Endothelial cell of umbilical vein (primary cell): ENCODE data around the gene PTPRD. TPM values are rescaled to one million over a fixed set of nuclear protein-coding genes. Genes with fewer than 3 reads are reported as not detected.

ENCODE experiments used
- BruUV-seq: library from RNA; stranded (reverse); fragments of 400-500 nt; replicated peaks from 2 replicates; lab custom pipeline; 2021; lab: Mats Ljungman, UMichigan
- CTCF ChIA-PET: fragments of 300-600, 350-600 bp; sonication (Branson Sonifier 250); formaldehyde crosslinking; loops from one replicate; lab custom pipeline; 2021; ENCODE audit warnings: antibody characterized with exemption, inconsistent platforms; lab: Charles Lee
- POLR2A ChIA-PET: fragments of 300-600, 350-600 bp; sonication (Branson Sonifier 250); formaldehyde crosslinking; loops from one replicate; lab custom pipeline; 2021; ENCODE audit warnings: antibody characterized with exemption, inconsistent platforms; lab: Charles Lee
- DNase-seq: peaks from one replicate; pipeline ENCODE4 v3.0.0-alpha.2; 2011; ENCODE audit warnings: low read depth, low spot score
- FAIRE-seq: peaks from 2 replicates; lab custom pipeline; 2011; peaks lifted over from hg19 to GRCh38; lab: Jason Lieb, UNC
- H2AFZ ChIP-seq: 2 replicates; pipeline ENCODE4 v1.6.0; 2012; ENCODE audit warnings: low read depth, low read length, control low read depth, inconsistent platforms
- H3K27ac ChIP-seq: 2 replicates; pipeline ENCODE4 v1.5.1; 2011; ENCODE audit warnings: low read depth, mild to moderate bottlenecking, control low read depth, low read length, moderate library complexity; ENCODE audit not compliant: insufficient read depth
- H3K27me3 ChIP-seq, 2 experiments: 2 replicates each; pipeline versions ENCODE4 v1.6.0 to v1.6.1; 2011; ENCODE audit warnings: low read length in 2 of 2, mixed read lengths in 1 of 2; ENCODE audit not compliant: control insufficient read depth in 2 of 2, insufficient read depth in 2 of 2
- H3K36me3 ChIP-seq, 2 experiments: 2 replicates in 1 of 2; 3 replicates in 1 of 2; pipeline ENCODE4 v1.5.1; 2011; ENCODE audit warnings: low read length in 2 of 2, mild to moderate bottlenecking in 1 of 2, moderate library complexity in 1 of 2; ENCODE audit not compliant: control insufficient read depth in 2 of 2, insufficient read depth in 2 of 2; ENCODE audit errors: extremely low read depth in 1 of 2
- H3K4me1 ChIP-seq: 3 replicates; pipeline ENCODE4 v1.5.1; 2011; ENCODE audit warnings: mild to moderate bottlenecking, low read length; ENCODE audit not compliant: control insufficient read depth, insufficient read depth; ENCODE audit errors: extremely low read depth
- H3K4me2 ChIP-seq: 2 replicates; pipeline ENCODE4 v1.6.1; 2011; ENCODE audit warnings: low read length, control low read depth, mixed read lengths; ENCODE audit not compliant: insufficient read depth
- H3K4me3 ChIP-seq, 3 experiments: fragments of 200-600 bp in 1 of 3; sonication (generic), shearing (Covaris generic) in 1 of 3; replicated peaks in 1 of 3; 2 replicates each; pipeline ENCODE4 v1.5.1; 2011 to 2016; ENCODE audit warnings: control low read depth in 3 of 3, low read length in 3 of 3, mild to moderate bottlenecking in 2 of 3, inconsistent platforms in 1 of 3, low read depth in 1 of 3, moderate library complexity in 1 of 3; ENCODE audit not compliant: insufficient read depth in 1 of 3
- H3K79me2 ChIP-seq: 2 replicates; pipeline ENCODE4 v1.6.0; 2012; ENCODE audit warnings: low read length, inconsistent platforms; ENCODE audit not compliant: control insufficient read depth, insufficient read depth
- H3K9ac ChIP-seq: replicated peaks from 2 replicates; pipeline ENCODE3; 2011; ENCODE audit warnings: low read length, control low read depth; ENCODE audit not compliant: insufficient read depth; ENCODE audit errors: extremely low read depth
- H3K9me1 ChIP-seq: replicated peaks from 3 replicates; pipeline ENCODE4 v1.6.0; 2011; ENCODE audit warnings: mild to moderate bottlenecking, low read length; ENCODE audit not compliant: control insufficient read depth, insufficient read depth; ENCODE audit errors: extremely low read depth
- H3K9me3 ChIP-seq: replicated peaks from 2 replicates; pipeline ENCODE4 v1.5.1; 2012; ENCODE audit warnings: low read length, inconsistent platforms; ENCODE audit not compliant: control insufficient read depth, insufficient read depth
- H4K20me1 ChIP-seq: replicated peaks from 2 replicates; pipeline ENCODE3; 2011; ENCODE audit warnings: mild to moderate bottlenecking, low read length; ENCODE audit not compliant: control insufficient read depth, insufficient read depth; ENCODE audit errors: extremely low read depth
- CTCF ChIP-seq, 2 donors: IDR thresholded peaks; 1 replicate in 1 of 2; 2 replicates in 1 of 2; pipeline ENCODE4 v1.5.1; 2011; ENCODE audit warnings: low read length in 2 of 2, mild to moderate bottlenecking in 2 of 2, moderate library complexity in 2 of 2, control low read depth in 1 of 2, inconsistent platforms in 1 of 2, low read depth in 1 of 2; ENCODE audit not compliant: insufficient read depth in 1 of 2; ENCODE audit errors: extremely low read depth in 1 of 2
- EZH2 ChIP-seq: IDR thresholded peaks from 2 replicates; pipeline ENCODE4 v1.6.1; 2012; ENCODE audit warnings: borderline replicate concordance, low read depth, mild to moderate bottlenecking, moderate library complexity, low read length, inconsistent platforms; ENCODE audit not compliant: severe bottlenecking
- FOS ChIP-seq: IDR thresholded peaks from 2 replicates; pipeline ENCODE4 v1.6.1; 2011; ENCODE audit warnings: mild to moderate bottlenecking, low read length, moderate library complexity, borderline replicate concordance; ENCODE audit not compliant: insufficient read depth
- GATA2 ChIP-seq: IDR thresholded peaks from 2 replicates; pipeline ENCODE4 v1.7.0; 2011; ENCODE audit warnings: low read depth, mild to moderate bottlenecking, moderate library complexity, mixed read lengths, low read length; ENCODE audit not compliant: insufficient read length, insufficient read depth
- JUN ChIP-seq: IDR thresholded peaks from 2 replicates; pipeline ENCODE4 v1.6.1; 2011; ENCODE audit warnings: borderline replicate concordance, low read depth; ENCODE audit not compliant: insufficient read length, insufficient read depth
- MAX ChIP-seq: IDR thresholded peaks from 2 replicates; pipeline ENCODE4 v1.6.1; 2011; ENCODE audit not compliant: insufficient read depth, insufficient read length
- MYC ChIP-seq: IDR thresholded peaks from one replicate; pipeline ENCODE4 v1.6.1; 2011; ENCODE audit warnings: mild to moderate bottlenecking, low read depth, low read length
- POLR2A ChIP-seq: IDR thresholded peaks from 2 replicates; pipeline ENCODE4 v1.6.1; 2012; ENCODE audit warnings: low read depth, mild to moderate bottlenecking, control low read depth, low read length
- POLR2AphosphoS5 ChIP-seq: IDR thresholded peaks from 2 replicates; pipeline ENCODE4 v1.6.1; 2012; ENCODE audit warnings: low read depth, mild to moderate bottlenecking, control low read depth, low read length, moderate library complexity; ENCODE audit not compliant: insufficient read depth
- dilution Hi-C: fragments of 300-500 bp; cut with MboI; formaldehyde crosslinking; loops from one replicate; pipeline ENCODE4 v1.15.0; 2019; ENCODE audit warnings: low sequenced_read_pairs; ENCODE audit not compliant: extremely low pct_ligation_motif_present
- intact Hi-C: fragments of 100-400 bp; cut with micrococcal nuclease; formaldehyde crosslinking; loops from one replicate; pipeline ENCODE4 v1.10.0; 2022
- polyA plus RNA-seq, 4 experiments: library from polyadenylated mRNA; depleted of rRNA in 3 of 4; stranded (reverse) in 3 of 4; unstranded in 1 of 4; fragments of >200 nt; gene quantifications; 2 replicates each; pipeline versions ENCODE4 v1.2.1 to v1.2.3, GENCODE V29; 2011 to 2012; ENCODE audit warnings: missing spikeins in 1 of 4
- total RNA-seq: library from RNA; stranded (reverse); gene quantifications from 2 replicates; pipeline ENCODE4 v1.2.3, GENCODE V29; 2021

PTPRD gene
- total and polyA plus RNA-seq, 2 donors (not counting 3 experiments of a cell fraction or from before 2014, with no cell fraction given): 5.5 to 5.7 TPM

GRCh38 chr9:10144355-10144754 lies 468.4 kb downstream of the PTPRD start:
- Histone ChIP-seq H2AFZ (no peak overlapping the region), H3K4me1 (no peaks in the 10 kb centered on the region), H3K9me3 (no peaks in the 10 kb centered on the region), H3K36me3 (no peaks in the 10 kb centered on the region), H3K27me3 (no peaks in the 10 kb centered on the region), H3K79me2 (no peaks in the 10 kb centered on the region), H3K27ac (no peak overlapping the region), H3K9me1 (no peaks in the 10 kb centered on the region), H3K9ac (no peak overlapping the region), H3K4me3 (no peak overlapping the region), H4K20me1 (no peaks in the 10 kb centered on the region), H3K4me2 (no peak overlapping the region)
- dilution Hi-C loops (no loop called here), intact Hi-C loops (no loop called here)
- BruUV-seq: no TSS peak
- TF ChIP-seq GATA2 (no peak), POLR2AphosphoS5 (no peak), MAX (no peak), FOS (no peak), JUN (no peak), POLR2A (no peak), MYC (no peak), EZH2 (no peak), CTCF (IDR thresholded peaks at IDR 0.05; ENCODE audit: extremely low read depth in 1 of 2, insufficient read depth in 1 of 2, low read depth in 1 of 2, low read length in 2 of 2) (no peak)
- no peak for FAIRE-seq
- DNase-seq: no peak
- ChIA-PET CTCF (no interaction called here), POLR2A (no interaction called here)
